IMR-90 (cell line): ENCODE results near the gene RNASE7. TPM values are rescaled to one million over a fixed set of nuclear protein-coding genes. Genes with fewer than 3 reads are reported as not detected.

Source experiments
- ATAC-seq: fragments of 200-7000 bp; cut with Tn5 transposase; 2 replicates; pipeline ENCODE4 v1.9.1; 2020; ENCODE audit warnings: low read depth, mild to moderate bottlenecking, moderate library complexity
- BruUV-seq: library from RNA; stranded (reverse); fragments of 400-500 nt; replicated peaks from 2 replicates; lab custom pipeline; 2021; lab: Mats Ljungman, UMichigan
- CTCF ChIA-PET: fragments of 300-600 bp; formaldehyde crosslinking; extraction: SDS; loops from one replicate; lab custom pipeline; 2021; ENCODE audit warnings: antibody characterized with exemption; lab: Yijun Ruan, JAX
- POLR2A ChIA-PET: fragments of 300-600 bp; sonication (Branson Sonifier 250); formaldehyde crosslinking; loops from one replicate; lab custom pipeline; 2022; ENCODE audit warnings: antibody characterized with exemption; ENCODE audit not compliant: unreplicated experiment; lab: Charles Lee
- DNase-seq: peaks from one replicate; pipeline ENCODE4 v3.0.0; 2013
- H2AFZ ChIP-seq: replicated peaks from 2 replicates; pipeline ENCODE3; 2013; ENCODE audit warnings: low read length, mild to moderate bottlenecking; ENCODE audit not compliant: poor library complexity
- H2AK5ac ChIP-seq: 2 replicates; pipeline ENCODE4 v1.6.1; 2013; ENCODE audit warnings: low read depth, low read length, inconsistent platforms
- H2AK9ac ChIP-seq: replicated peaks from 2 replicates; pipeline ENCODE3; 2013; ENCODE audit warnings: mild to moderate bottlenecking, low read depth, low read length, moderate library complexity; ENCODE audit not compliant: poor library complexity
- H2BK120ac ChIP-seq: 2 replicates; pipeline ENCODE4 v1.6.1; 2013; ENCODE audit warnings: low read depth, low read length, inconsistent platforms
- H2BK15ac ChIP-seq: 3 replicates; pipeline ENCODE4 v1.6.1; 2013; ENCODE audit warnings: low read depth, low read length, inconsistent platforms
- H2BK20ac ChIP-seq: 2 replicates; pipeline ENCODE4 v1.6.1; 2013; ENCODE audit warnings: low read depth, mild to moderate bottlenecking, inconsistent platforms, low read length, moderate library complexity
- H2BK5ac ChIP-seq: 2 replicates; pipeline ENCODE4 v1.6.1; 2013; ENCODE audit warnings: mild to moderate bottlenecking, low read depth, low read length, inconsistent platforms; ENCODE audit not compliant: poor library complexity, severe bottlenecking
- H3K14ac ChIP-seq: replicated peaks from 2 replicates; pipeline ENCODE4 v1.6.1; 2013; ENCODE audit warnings: low read depth, low read length, inconsistent platforms
- H3K18ac ChIP-seq: 2 replicates; pipeline ENCODE4 v1.6.1; 2013; ENCODE audit warnings: low read depth, low read length, control low read depth
- H3K23ac ChIP-seq: 2 replicates; pipeline ENCODE4 v1.6.1; 2013; ENCODE audit warnings: low read depth, low read length, inconsistent platforms
- H3K27ac ChIP-seq: 2 replicates; pipeline ENCODE4 v1.5.1; 2013; ENCODE audit warnings: mild to moderate bottlenecking, control low read depth, low read length; ENCODE audit not compliant: insufficient read depth
- H3K27me3 ChIP-seq: 2 replicates; pipeline ENCODE4 v1.6.1; 2013; ENCODE audit warnings: low read length; ENCODE audit not compliant: control insufficient read depth, insufficient read depth
- H3K36me3 ChIP-seq: 2 replicates; pipeline ENCODE4 v1.6.1; 2013; ENCODE audit warnings: low read length, mixed read lengths; ENCODE audit not compliant: control insufficient read depth, insufficient read depth
- H3K4ac ChIP-seq: 2 replicates; pipeline ENCODE4 v1.6.1; 2013; ENCODE audit warnings: low read depth, low read length, inconsistent platforms
- H3K4me1 ChIP-seq: 2 replicates; pipeline ENCODE4 v1.6.1; 2013; ENCODE audit warnings: low read length, mixed read lengths; ENCODE audit not compliant: control insufficient read depth, insufficient read depth
- H3K4me2 ChIP-seq: 2 replicates; pipeline ENCODE4 v1.6.1; 2013; ENCODE audit warnings: low read depth, mild to moderate bottlenecking, control low read depth, low read length, moderate library complexity
- H3K4me3 ChIP-seq: 2 replicates; pipeline ENCODE4 v1.5.1; 2013; ENCODE audit warnings: low read depth, mild to moderate bottlenecking, control low read depth, low read length, moderate library complexity; ENCODE audit not compliant: insufficient read depth
- H3K56ac ChIP-seq: 2 replicates; pipeline ENCODE4 v1.6.1; 2013; ENCODE audit warnings: low read length, inconsistent platforms; ENCODE audit not compliant: insufficient read depth; ENCODE audit errors: extremely low read depth
- H3K79me1 ChIP-seq, 2 experiments: 2 replicates each; pipeline ENCODE4 v1.6.1; 2013; ENCODE audit warnings: low read length in 2 of 2, inconsistent platforms in 1 of 2, low read depth in 1 of 2
- H3K9ac ChIP-seq: 2 replicates; pipeline ENCODE4 v1.6.1; 2013; ENCODE audit warnings: low read depth, low read length, control low read depth
- H3K9me1 ChIP-seq: 2 replicates; pipeline ENCODE4 v1.6.1; 2013; ENCODE audit warnings: low read length, inconsistent platforms; ENCODE audit not compliant: insufficient read depth
- H3K9me3 ChIP-seq: 2 replicates; pipeline ENCODE4 v1.6.1; 2013; ENCODE audit warnings: low read length; ENCODE audit not compliant: control insufficient read depth, insufficient read depth
- H4K20me1 ChIP-seq: 2 replicates; pipeline ENCODE4 v1.6.1; 2013; ENCODE audit warnings: low read length, inconsistent platforms; ENCODE audit not compliant: insufficient read depth
- H4K5ac ChIP-seq: 2 replicates; pipeline ENCODE4 v1.6.1; 2013; ENCODE audit warnings: mild to moderate bottlenecking, low read depth, low read length, control low read depth
- H4K8ac ChIP-seq, 2 experiments: 2 replicates each; pipeline ENCODE4 v1.6.1; 2013; ENCODE audit warnings: low read depth in 2 of 2, low read length in 2 of 2, control low read depth in 1 of 2, inconsistent platforms in 1 of 2
- H4K91ac ChIP-seq: 2 replicates; pipeline ENCODE4 v1.6.1; 2013; ENCODE audit warnings: low read depth, low read length, inconsistent platforms; ENCODE audit not compliant: insufficient read depth
- MAZ ChIP-seq: IDR thresholded peaks from 2 replicates; pipeline ENCODE4 v1.6.1; 2012; ENCODE audit warnings: low read depth, mild to moderate bottlenecking, low read length, improper control_type of control experiment, moderate library complexity, borderline replicate concordance
- MXI1 ChIP-seq: IDR thresholded peaks from 2 replicates; pipeline ENCODE4 v1.6.1; 2012; ENCODE audit warnings: low read depth, mild to moderate bottlenecking, low read length, moderate library complexity, borderline replicate concordance
- WGBS, 2 experiments: methylation state at CpG; one replicate each; pipeline versions ENCODE4 v1.1.5 to v1.1.7; 2013; ENCODE audit warnings: missing lambda C conversion rate in 2 of 2; ENCODE audit not compliant: insufficient read length in 1 of 2; ENCODE audit errors: extremely low coverage in 2 of 2; 5-methylcytosine and 5-hydroxymethylcytosine counted together
- dilution Hi-C: fragments of 300-500 bp; cut with HindIII; formaldehyde crosslinking; loops from one replicate; pipeline ENCODE4 v1.14.3; 2018; ENCODE audit warnings: low sequenced_read_pairs; ENCODE audit not compliant: unreplicated experiment
- in situ Hi-C: fragments of 300-500 bp; cut with MboI; formaldehyde crosslinking; loops from 3 replicates; pipeline ENCODE4 v1.14.3; 2019; ENCODE audit warnings: low sequenced_read_pairs, inconsistent platforms, mixed read lengths
- intact Hi-C: fragments of 100-400 bp; cut with micrococcal nuclease; formaldehyde crosslinking; loops from 2 replicates; pipeline ENCODE4 v1.10.0; 2022
- polyA plus RNA-seq, 3 experiments: library from polyadenylated mRNA; depleted of rRNA; stranded (reverse); fragments of >200 nt; gene quantifications; 2 replicates each; pipeline ENCODE4 v1.2.3, GENCODE V29; 2012; ENCODE audit warnings: low replicate concordance in 1 of 3
- total RNA-seq: library from RNA; depleted of rRNA; stranded (reverse); fragments of >200 nt; gene quantifications from 2 replicates; pipeline ENCODE4 v1.2.3, GENCODE V29; 2012

Gene RNASE7
- total and polyA plus RNA-seq, 2 of the 4 experiments (the other 2 are of a cell fraction): not detected

DNA sequence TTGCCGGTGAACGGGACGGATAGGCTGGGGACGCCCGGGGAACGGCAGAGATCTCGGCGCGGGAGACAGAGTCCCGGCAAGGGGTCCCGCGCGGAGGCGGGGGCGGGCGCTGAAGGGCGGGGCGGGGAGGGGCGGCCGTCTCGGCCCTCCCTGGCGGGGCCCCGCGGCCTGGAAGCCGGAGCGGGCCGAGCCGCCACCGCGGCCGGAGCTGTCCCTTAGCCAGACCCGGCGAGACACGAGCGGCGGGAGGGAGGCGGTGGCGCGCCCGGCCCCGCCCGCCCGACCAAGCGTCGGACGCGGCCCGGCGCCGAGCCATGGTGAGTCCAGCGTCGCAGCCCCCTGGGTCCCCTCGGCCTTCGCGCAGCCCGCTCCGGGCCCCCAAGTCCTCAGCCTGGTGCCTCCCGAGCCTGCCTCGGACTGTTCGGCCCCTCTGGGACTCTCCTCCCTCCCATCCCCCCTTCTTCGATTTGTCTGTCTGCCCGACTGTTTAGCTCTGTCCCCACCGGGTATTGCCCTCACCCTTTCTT lies 28.0 kb downstream of the RNASE7 start, which contains the start of gene ARHGEF40:
Gene ARHGEF40 (plus strand): TSS at position 222 of the 527 bp plus-strand sequence. CDS start 93 bp downstream, at position 315.
- H3K27me3 ChIP-seq: no peaks in the 10 kb centered on the region

More for the DNA sequence above, 28.0 kb downstream of the RNASE7 start, which contains the start of gene ARHGEF40:
- H4K5ac ChIP-seq: peak within 1 kb of the TSS; percentile 66
- no peaks in the 10 kb centered on the region for H3K9me3 ChIP-seq
- TF ChIP-seq MAZ (no peak), MXI1 (peak; percentile 36; the same call in 1 of the 2 replicates)
- peak within 1 kb of the TSS; percentile 93 for H2AK5ac ChIP-seq
- H3K9ac ChIP-seq: peak within 1 kb of the TSS; percentile 91
- peak within 1 kb of the TSS; percentile 96 for H3K27ac ChIP-seq
- peak within 1 kb of the TSS; percentile 72 for H2BK120ac ChIP-seq
- peak within 1 kb of the TSS; percentile 68 for H3K4me3 ChIP-seq
- CTCF ChIA-PET: interaction anchor here (0.8 to 2.8 kb wide), 3 partner anchors 19 to 56 kb away, joined by 3 to 18 read pairs (median 7); no protein-coding TSS in a partner anchor
- H4K20me1 ChIP-seq: peaks cover 10% of the 10 kb centered on the region
- H2AK9ac ChIP-seq: peak within 1 kb of the TSS; percentile 96
- DNase-seq: peak; percentile 33
- in situ Hi-C loops (no loop called here), dilution Hi-C loops (no loop called here), intact Hi-C loops (no loop called here)
- ATAC-seq: peak; percentile 47
- peak within 1 kb of the TSS; percentile 49 to 82 for H4K8ac ChIP-seq
- H3K4me2 ChIP-seq: peak within 1 kb of the TSS; percentile 88
- H2BK20ac ChIP-seq: peak within 1 kb of the TSS; percentile 18; the same call in 1 of the 2 replicates
- H3K23ac ChIP-seq: peak within 1 kb of the TSS; percentile 90
- POLR2A ChIA-PET: interaction anchor here (0.6 to 1.0 kb wide), 3 partner anchors 17 to 61 kb away, joined by 3 to 5 read pairs (median 4); no protein-coding TSS in a partner anchor
- peak within 1 kb of the TSS; percentile 99 for H2AFZ ChIP-seq
- H3K56ac ChIP-seq: peak within 1 kb of the TSS; percentile 74
- H4K91ac ChIP-seq: peak within 1 kb of the TSS; percentile 72
- H3K18ac ChIP-seq: peak within 1 kb of the TSS; percentile 34
- peaks cover 10 to 47% of the 10 kb centered on the region in 2 experiments for H3K79me1 ChIP-seq
- WGBS, 2 experiments: 0% methylated on average over 37 of the region's 63 CpGs; no CpG with 5 or more reads in 1 of the 2 experiments
- H2BK15ac ChIP-seq: 0 out of 3 replicates have a peak within 1 kb of the TSS, but pooled peaks have one; percentile 3
- peaks cover 21% of the 10 kb centered on the region for H3K36me3 ChIP-seq
- peak within 1 kb of the TSS; percentile 83 for H3K14ac ChIP-seq
- H3K9me1 ChIP-seq: peaks cover 10% of the 10 kb centered on the region
- H2BK5ac ChIP-seq: peak within 1 kb of the TSS; percentile 97
- H3K4me1 ChIP-seq: peaks cover 22% of the 10 kb centered on the region
- no TSS peak for BruUV-seq
- H3K4ac ChIP-seq: peak within 1 kb of the TSS; percentile 90
